GM21786 (cell line): ENCODE data around the gene ATP11A.
"Not testable (repeated sequence)": the region's sequence is repeated elsewhere in the genome, so short reads cannot be mapped to it uniquely, and the experiment has no call there.

ENCODE experiments used
- ATAC-seq: cut with Tn5 transposase; IDR thresholded peaks from one replicate; pipeline ENCODE4 v1.9.1; 2021; ENCODE audit not compliant: unreplicated experiment

ATP11A gene

DNA sequence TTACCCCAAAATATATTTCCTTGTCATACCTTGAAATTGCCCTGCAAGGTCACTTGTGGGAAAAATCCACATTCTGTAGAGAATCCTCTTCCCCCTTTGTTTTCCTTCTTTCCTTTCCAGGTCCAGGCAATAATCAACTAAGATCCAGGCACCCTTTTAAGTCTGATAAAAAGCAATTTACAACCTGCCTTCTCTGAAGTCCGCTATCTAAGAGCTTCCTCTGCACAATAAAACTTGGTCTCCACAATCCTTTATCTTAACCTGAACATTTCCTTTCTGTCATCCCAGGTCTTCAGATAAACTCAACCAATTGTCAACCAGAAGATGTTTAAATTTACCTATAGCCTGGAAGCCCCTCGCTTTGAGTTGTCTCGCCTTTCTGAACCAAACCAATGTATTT lies 19.5 kb downstream of the ATP11A start:
- ATAC-seq = not testable (repeated sequence)

DNA sequence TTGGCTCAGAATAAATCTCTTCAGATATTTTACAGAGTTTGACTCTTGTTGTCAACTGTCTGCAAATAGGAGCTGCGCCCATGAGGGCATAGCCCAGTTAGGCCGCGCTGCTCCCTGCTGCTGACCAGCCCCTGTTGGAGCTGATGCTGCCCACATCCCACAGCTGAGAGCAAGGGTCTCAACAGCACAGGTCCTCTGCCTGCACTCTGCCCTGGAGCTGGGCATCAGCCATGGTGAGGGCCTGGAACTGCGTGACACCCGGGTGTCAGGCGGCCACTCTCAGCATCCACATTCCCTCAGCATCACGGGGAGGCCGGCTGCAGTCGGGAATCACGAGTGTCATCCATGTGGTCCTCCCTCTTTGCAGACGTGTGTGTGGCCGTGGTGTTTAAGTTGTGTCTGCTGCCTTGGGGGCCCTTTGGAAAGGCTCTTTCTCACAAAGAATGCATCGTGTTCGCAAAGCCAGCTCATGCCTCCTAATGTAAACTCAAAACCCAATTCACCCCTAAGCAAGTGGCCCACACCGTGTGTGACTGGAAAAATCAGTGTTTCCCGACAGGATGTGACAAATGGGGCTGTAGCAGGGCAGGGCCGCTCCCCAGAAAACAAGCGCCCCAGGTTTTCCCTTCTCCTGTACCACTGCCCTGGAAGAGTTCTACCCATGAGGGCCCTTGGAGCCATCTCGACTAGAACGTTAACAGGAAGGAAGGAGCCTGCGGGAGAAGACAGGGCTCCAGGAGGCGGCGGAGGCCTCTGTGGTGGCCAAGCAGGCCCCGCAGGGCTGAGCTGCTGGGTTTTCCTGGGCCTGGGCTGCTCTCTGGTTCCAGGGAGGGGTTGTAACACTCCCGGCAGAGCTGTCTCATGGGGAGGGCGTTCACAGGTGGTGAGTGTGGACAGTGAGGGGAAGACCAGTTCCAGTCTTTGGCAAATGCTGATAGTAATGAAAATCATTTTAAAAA lies 20.3 kb downstream of the ATP11A start:
- ATAC-seq = no peak

DNA sequence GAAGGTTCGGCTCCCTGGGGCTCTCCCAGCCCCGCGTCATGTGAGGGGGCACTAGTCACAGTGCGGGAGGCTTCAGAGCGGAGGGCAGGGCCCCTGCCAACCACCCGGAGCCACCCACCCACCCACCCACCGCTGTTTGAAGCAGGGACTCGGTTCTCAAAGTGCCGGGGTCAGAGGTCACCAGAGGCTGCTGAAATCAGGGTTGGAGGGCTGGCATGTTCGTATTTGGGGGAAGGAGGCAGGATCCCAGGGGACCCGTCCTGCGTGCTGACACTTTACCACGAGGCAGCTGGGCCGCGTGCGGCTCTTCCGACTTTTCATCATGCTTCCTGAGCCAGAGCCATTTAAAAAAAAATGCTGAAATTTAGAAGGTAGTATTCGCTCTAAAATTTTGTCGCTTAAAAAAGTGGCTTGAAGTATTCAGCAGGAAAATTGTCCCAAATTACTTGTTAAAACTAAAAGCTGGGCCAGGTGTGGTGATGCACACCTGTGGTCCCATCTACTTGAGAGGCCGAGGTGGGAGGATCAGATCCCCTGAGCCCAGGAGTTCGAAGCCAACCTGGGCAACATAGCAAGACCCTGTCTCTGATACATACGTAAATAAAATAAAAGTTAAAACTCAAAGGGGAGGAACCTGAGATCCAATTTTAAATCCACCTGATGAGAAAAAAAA lies 21.2 kb downstream of the ATP11A start:
- ATAC-seq = no peak

DNA sequence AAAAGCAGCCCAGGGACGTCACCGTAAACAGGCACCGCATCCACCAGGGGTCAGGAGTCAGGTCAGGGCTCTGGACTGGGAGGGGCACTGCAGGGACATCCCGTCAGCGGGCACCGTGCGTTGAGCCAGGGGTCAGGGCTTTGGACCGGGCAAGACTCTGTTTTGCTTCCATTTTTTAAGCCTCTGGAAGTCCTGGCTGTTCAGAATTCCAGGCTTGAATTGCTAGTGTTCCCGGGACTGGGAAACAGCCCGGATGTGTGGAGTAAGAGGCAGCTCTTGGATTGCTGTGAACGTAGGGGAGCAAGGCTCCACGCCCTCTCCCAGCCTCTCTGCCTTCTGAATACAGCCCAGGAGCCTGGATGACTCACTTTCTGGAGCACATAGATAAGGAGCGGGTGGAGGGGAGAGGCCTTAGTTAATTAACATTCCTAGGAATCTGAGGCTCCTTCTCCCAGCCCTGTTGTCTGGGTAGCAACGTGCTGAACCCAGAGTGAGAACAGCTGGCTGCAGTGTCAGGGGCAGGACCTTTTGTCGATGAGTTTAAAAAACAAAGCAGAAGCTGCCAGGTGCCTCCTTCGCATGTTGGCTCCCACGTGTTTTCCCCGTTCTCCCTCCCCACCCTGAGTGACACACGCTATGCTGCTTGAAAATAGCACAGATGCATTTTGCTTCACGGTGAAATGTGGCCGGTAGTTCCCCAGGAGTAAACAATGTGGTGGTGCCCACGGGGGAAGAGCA lies 21.9 kb downstream of the ATP11A start:
- no peak for ATAC-seq

DNA sequence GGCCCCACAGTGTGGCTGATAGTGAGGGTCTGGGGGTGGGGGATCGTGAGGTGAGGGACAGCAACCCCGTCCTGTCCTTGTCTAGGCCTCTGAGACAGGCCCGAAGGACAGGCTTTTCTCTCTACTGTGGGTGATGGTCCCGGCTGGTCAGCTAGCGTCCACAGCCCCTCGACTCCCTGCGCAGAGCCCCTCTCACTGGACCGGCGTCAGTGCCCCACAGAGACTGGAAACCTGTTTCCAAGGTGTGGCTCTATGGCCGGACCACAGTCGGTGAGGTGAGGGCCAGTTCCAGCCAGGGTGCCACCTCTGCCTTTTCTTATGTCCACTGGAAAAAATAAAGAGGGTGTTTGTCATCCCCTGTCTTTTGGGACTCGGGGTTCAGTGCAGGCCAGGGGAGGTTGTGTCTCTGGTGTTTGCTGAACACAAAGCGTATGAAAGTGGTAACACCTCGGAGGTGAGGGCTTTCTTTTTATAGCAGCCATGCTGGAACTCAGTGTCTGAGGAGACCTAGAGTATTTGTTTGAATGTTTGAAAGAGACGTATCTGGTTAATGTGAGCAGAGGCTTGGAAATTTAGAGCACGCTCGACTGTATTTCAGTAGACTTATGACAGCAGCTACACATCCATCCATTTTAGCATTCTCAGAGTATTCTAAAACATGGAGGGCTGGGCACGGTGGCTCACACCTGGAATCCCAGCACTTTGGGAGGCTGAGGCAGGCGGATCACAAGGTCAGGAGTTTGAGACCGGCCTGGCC lies 22.8 kb downstream of the ATP11A start:
- no peak for ATAC-seq

DNA sequence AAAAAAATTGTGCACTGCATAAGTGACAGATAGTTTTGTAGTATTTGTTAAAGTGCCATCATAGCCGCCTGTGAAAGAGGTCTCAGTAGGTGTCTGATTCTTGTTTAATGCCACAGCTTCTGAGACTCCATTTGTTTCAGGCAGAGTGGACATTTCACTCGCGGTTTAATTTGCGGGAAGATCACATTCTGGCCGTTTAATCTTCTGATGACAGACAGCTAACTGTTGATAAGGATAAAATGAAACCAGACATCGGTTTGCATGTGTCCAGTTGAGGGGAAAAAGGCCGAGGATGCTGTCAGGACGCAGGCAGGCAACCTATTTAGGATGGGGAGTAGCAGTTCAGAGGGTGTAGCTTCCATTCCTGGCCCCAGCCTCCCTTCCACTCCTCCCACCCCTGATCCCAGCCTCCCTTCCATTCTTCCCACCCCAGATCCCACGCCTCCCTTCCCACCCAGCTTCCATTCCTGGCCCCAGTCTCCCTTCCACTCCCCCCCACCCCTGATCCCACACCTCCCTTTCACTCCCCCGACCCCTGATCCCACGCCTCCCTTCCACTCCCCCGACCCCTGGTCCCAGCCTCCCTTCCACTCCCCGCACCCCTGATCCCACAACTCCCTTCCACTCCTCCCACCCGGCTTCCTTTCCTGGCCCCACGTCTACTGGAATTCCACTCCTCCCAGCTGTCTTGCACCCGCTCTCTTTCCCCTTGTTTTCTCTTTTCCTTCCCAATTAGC lies 23.8 kb downstream of the ATP11A start:
- ATAC-seq = no peak

DNA sequence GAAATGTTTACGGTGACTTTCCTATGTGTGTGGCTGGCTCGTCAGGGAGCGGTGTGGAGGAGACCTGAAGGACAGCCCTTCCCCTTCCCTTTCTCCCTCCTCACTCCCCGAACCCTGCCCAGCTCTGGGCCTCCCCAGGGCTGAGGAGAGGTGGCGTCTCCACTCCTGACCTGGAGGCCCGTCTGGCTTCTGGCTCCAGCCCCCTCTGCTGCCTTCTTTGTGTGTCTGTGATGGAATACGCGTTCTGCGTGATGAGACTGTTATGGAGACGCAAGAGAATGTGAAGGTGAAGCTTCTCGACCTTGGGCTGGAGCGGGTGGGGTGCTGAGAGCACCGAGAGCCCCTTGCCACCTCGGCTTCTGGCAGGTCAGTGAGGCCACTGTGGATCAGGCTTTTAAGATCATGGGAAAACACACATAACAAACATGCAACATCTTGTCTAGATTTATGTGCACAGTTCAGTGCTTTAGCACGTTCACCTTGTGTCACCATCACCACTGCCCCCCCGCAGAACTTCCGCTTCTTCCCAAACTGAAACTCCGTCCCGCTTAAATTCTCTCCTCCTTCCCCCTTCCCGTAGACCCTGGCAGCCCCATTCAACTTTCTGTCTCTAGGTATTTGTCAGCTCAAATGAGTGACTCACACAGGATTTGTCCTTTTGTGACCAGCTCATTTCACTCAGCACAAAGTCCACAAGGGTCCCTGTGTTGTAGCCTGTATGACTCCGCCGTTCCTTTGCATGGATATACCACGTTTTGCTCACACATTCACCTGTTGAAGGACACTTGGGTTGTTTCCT lies 24.7 kb downstream of the ATP11A start:
- ATAC-seq = no peak

DNA sequence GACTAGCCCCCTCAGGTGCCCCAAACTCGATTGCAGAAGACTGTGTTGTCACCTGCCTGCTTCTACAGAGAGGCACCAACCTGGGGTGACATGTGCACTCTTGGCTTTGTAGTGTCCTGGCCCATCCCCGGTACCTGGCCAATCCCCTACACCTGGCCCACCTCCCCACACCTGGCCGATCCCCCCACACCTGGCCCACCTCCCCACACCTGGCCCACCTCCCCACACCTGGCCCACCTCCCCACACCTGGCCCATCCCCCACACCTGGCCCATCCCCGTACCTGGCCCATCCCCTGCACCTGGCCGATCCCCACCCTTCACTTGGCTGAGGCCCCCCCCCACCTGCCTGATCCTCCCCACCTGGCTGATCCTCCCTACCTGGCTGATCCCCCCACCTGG lies 25.4 kb downstream of the ATP11A start:
- no peak for ATAC-seq

DNA sequence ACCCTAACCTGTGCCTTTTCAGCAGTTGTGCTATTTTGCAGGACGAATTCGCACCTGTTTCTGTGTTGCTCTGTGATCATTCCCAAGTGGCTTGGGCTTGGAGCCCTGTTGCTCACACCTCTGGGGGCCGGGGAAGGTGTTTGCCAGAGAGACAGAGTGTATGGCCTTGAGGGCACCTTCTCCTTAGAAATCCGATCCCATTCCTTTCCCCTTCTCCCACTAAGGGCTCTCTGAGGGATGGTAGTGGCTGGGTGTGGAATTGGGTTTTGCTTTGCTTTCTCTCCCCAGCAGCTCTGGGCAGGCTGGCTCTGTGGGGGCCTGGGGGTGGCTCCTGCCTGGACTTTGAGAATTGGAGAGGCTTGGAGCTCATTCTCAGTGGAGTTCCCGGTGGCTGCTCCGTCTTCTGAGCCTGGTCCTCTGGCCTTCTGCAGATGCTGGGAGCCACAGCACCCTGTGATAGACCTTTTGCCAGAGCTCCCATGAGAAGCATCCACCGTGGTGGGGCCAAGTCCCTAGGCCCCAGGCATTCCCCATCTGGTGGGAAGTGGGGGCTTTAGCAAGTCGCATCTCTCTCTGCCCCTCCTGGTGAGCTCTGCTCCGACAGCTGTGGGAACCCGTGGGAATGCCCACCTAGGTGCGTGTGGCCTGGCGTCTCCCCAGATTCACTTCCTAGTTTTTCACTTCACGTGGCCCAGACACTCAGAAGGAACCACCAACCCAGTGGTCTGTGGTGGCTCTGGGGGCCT lies 26.1 kb downstream of the ATP11A start:
- ATAC-seq = no peak

DNA sequence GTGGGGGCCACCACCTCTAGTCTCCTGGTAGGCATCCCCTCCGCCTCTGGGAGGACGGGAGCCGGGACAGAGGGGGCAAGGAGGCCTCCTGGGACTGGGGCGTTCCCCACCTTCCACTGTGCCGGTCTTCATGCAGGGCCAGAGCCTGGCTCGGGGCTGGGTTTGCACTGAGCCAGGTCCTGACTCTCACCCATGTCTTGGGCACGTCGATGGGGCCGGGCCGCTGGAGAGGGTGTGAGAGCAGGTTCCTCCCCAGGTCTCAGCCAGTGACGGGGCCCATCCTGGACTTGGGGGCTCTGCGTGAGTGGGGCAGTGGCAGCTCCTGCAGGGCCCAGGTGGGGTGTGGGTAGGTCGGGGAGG lies 26.6 kb downstream of the ATP11A start:
- no peak for ATAC-seq

DNA sequence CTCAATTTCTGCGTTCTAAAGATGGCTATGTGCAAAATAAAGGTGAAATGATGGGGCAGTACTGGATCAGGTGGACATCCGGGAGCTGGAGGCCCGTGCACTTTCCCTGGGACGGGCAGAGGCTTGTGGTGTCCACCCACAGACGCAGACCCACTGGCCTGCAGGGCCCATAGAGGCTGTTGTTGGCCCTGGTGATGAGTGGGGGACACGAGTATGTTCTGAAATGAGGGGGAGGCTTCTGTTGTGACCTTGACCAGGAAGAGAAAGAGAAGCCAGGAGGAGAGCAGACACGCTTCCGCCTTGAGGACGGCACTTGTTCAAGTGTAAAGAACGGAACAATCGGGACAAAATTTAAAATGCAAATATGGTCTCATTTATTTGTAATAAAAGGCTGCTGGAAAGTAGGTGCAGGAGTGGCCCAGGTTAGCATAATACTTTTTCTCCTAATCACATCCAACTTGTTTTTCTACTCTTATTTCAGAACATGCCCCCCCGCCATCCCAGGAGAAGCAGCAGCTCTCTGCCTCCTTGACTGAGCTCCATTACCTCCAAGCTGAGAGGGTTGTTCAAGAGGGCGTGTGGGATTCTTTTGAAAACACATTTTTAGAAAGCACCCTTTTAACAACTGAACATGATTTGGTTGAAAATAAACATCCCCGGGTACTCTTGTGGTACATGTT lies 27.1 kb downstream of the ATP11A start:
- ATAC-seq = no peak

DNA sequence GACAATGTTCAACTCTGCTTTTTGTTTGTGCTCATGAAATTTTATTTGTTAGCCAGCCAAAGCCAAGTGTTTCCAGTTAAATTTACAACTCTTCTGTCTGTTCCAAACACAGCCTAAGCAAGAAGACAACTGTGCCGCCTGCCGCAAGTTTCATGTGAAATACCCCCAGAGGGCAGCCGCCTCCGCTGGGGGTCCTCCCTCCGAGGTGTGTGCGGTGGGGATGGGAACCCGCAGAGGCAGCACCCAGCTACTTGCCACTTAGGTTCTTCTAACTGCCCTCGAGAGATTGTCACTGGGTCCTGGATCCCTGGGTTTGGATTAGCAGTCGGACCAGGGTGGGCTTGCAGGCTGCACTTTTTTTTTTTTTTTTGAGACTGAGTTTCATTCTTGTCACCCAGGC lies 28.5 kb downstream of the ATP11A start:
- ATAC-seq = no peak

DNA sequence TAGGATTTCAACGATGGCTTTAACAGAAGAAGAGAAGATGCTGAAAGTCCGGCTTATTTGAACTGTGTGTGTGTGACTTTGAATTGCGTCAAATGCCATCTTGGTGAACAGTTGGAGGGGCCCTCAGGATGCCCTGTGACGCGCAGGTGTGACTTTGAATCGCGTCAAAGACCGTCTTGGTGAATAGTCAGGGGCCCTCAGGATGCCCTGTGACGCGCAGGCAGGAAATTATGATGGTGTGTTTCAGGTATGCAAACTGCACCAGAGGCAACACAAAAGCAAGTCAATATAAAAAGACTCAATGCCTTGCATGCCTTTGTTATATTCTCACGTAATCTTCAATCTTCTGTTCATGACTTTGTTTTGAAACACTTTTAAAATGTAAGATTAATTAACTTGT lies 29.2 kb downstream of the ATP11A start:
- ATAC-seq = no peak

DNA sequence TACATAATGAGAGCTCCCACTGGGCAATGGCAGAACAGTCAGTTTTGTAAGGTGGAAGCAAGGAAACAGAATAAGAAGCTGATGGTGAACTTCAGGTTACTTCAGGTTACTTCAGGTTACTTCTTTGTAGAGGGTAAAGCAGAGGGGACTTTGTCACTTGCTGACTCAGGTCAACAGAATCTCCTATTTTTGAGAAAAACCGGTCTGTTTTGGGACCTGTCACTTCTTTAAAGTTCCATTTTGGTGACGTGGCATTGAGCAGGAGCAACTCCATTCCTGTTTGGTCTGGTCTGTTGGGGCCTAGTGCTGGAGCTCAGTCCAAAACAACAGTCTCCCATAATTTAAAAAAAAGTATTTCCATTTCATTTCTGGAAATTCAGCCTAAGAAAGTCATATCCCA lies 29.7 kb downstream of the ATP11A start:
- ATAC-seq = no peak

DNA sequence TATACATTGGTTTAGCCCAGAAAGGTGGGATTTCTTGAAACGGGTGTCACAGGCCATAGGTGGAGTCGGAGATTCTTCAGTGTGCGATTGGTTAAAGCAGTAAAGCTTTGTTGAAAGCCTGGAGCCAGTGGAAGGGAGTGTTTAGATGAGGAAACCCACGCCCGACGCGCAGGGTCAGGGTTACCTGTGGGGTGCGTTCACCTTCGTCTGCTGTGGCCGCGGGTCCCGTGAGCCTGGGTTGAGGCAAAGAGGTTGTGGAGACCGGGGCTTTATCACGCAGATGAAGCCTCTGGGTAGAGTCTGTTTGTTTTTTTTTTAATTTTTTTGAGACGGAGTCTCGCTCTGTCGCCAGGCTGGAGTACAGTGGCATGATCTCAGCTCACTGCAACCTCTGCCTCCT lies 30.4 kb downstream of the ATP11A start:
- ATAC-seq = no peak

DNA sequence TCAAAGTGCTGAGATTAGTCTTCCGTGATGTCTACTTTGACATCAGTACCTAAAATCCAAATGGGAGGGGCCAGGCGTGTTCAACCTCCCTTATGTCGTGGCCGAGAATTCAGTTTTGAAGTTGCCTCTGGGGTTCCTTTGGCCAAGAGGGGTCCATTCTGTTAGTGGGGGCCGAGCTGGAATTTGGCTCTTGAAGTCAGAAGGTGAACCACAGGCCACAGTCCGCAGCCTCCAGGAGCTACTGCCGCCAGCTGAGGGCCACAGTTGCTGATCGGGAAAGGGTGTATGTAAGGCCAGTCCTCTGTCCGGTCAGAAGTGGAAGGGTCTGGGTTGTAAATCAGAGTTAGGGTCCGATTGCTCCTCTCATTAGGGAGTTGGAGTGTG lies 31.0 kb downstream of the ATP11A start:
- no peak for ATAC-seq

DNA sequence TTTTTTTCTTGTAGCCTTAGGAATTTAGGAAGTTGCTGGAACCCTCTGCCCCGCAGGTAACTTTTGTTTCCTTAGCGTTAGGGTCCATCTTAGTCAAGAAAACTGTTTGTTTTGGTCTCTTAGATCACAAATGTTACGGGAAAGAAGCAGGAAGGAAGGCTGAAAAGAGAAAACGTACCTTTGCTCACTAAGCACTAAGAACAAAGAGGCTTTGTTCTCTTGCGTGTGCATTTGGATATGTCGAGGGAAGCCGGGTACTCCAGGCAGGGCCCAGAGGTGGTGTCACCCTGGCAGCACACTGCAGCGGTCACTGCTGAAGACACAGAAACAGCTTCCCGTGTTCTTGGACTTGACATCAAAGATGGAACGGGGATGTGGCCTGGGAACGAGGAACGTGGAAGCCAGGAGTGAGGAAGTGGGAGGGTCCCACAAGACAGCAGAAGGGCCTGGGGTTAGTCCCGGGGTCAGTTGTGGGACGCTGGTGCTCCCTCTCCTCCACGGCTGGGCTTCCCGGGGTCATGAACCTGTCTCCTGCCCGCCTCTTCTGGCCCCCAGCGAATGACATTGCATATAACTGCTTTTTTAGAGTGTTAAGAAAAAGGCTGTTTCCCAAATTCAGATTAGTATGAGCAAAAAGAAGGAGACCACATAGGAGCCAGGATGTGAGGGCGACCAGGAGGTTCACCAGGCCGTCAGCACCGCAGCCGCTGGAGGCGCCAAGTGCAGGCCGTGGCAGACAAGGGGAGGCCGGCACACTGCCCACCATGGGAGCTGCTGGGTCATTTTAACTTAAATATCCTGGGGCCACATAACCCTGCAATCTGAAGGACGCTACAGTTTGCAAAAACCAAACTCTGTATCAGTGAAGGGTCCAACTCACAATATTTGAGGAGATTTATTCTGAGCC lies 31.6 kb downstream of the ATP11A start:
- ATAC-seq = no peak
